ENCODE data around the gene CLSTN2. TPM values are rescaled to one million over a fixed set of nuclear protein-coding genes. Genes with fewer than 3 reads are reported as not detected.

CLSTN2 gene
- total RNA-seq, 1 donor from 2014 or later = not detected

DNA sequence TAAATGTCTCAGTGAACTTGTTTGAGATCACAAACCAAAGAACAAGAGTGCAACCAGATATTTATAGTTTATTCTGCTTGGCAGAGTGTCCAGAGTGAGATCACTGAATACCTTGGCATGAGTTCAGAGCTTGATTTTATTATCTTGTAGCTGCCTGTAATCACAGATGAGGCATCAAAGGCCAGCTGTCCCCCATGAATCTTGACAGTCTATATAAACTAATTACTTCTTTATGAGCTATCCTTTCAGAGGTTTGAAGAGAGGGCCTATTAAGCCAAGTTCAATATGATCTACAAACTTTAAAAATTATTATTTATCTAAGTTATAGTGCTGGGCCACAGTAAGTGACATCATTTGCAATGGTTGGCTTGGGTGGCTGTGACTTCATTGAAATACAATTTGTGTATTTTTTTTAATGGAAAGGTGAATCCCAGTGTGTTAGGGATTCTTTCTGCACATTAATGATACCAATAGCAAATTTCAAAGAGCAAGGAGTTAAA lies 251.5 kb downstream of the CLSTN2 start:
- POLR2A ChIA-PET = no interaction called here
- TF ChIP-seq, protein P1, sequence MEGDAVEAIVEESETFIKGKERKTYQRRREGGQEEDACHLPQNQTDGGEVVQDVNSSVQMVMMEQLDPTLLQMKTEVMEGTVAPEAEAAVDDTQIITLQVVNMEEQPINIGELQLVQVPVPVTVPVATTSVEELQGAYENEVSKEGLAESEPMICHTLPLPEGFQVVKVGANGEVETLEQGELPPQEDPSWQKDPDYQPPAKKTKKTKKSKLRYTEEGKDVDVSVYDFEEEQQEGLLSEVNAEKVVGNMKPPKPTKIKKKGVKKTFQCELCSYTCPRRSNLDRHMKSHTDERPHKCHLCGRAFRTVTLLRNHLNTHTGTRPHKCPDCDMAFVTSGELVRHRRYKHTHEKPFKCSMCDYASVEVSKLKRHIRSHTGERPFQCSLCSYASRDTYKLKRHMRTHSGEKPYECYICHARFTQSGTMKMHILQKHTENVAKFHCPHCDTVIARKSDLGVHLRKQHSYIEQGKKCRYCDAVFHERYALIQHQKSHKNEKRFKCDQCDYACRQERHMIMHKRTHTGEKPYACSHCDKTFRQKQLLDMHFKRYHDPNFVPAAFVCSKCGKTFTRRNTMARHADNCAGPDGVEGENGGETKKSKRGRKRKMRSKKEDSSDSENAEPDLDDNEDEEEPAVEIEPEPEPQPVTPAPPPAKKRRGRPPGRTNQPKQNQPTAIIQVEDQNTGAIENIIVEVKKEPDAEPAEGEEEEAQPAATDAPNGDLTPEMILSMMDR (IDR thresholded peaks at IDR 0.05) = no peak
- Mint-ChIP-seq H3K27me3 (no peaks in the 10 kb centered on the region), H3K4me1 (no peaks in the 10 kb centered on the region), H3K27ac (no peak overlapping the region), H3K36me3 (ENCODE audit: low read depth) (no peaks in the 10 kb centered on the region), H3K4me3 (no peak overlapping the region), H3K9me3 (no peaks in the 10 kb centered on the region)
- no peak for DNase-seq
- intact Hi-C loops (cut with micrococcal nuclease) = no loop called here
- no peak for ATAC-seq (ENCODE audit: low read depth)
- CTCF ChIA-PET = no interaction called here

DNA sequence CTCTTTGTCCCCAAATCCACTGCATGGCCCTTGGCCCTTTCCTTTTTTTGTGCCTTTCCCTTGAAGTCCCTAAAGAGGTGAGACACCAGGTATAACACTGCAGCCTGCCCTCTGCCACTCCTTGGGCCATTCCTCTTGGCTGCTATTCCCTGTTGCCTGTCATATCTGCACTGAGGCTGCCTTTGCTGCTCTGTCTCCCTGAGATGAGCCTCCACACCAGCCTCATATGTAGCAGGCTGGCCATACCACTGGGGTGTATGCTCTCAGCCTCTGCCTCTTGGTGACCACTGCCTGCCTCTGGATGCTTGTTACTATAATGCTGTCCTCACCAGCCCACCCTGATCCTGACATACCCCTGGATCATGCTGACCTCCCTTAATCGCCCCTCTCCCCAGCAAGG lies 252.0 kb downstream of the CLSTN2 start:
- H3K27me3 Mint-ChIP-seq = no peaks in the 10 kb centered on the region
- ATAC-seq (ENCODE audit: low read depth) (no peak), DNase-seq (no peak)
- no peak overlapping the region for H3K27ac Mint-ChIP-seq
- H3K36me3 Mint-ChIP-seq (ENCODE audit: low read depth) = no peaks in the 10 kb centered on the region
- H3K9me3 Mint-ChIP-seq = no peaks in the 10 kb centered on the region
- CTCF ChIA-PET = no interaction called here
- no peaks in the 10 kb centered on the region for H3K4me1 Mint-ChIP-seq
- intact Hi-C loops (cut with micrococcal nuclease) = no loop called here
- TF ChIP-seq, protein P1 (IDR thresholded peaks at IDR 0.05) = no peak
- no peak overlapping the region for H3K4me3 Mint-ChIP-seq
- POLR2A ChIA-PET = no interaction called here

DNA sequence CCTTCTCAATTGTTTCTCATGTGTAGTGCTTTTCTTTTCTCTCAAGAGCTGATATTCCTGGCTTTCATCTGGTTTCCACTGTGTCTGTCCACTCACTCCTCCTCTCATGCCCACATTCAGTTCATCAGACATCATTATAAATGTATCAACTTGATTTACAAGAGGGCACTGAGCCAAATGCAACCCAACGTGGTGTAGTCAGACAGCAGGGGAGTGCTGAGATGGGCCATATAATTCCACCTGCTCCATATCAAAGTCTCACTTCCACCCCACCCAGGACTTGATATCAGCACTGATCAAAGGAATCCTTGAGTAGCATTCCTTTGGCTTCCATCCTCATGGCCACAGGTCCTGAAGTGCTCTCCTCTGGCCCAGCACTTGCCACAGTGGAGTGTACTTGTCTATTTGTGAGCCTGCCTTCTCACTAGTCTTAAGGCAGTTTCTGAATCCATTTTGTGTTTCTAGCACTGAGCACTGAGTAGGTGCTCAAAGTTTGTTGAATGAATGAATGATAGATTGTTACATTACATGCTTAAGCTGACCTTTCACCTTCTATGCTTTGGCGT lies 252.8 kb downstream of the CLSTN2 start:
- ATAC-seq (ENCODE audit: low read depth) (no peak), DNase-seq (no peak)
- H3K4me1 Mint-ChIP-seq = no peaks in the 10 kb centered on the region
- H3K27me3 Mint-ChIP-seq = peaks cover 2% of the 10 kb centered on the region
- peaks cover 5% of the 10 kb centered on the region for H3K9me3 Mint-ChIP-seq
- no peaks in the 10 kb centered on the region for H3K36me3 Mint-ChIP-seq (ENCODE audit: low read depth)
- H3K27ac Mint-ChIP-seq = no peak overlapping the region
- ChIA-PET CTCF (no interaction called here), POLR2A (no interaction called here)
- TF ChIP-seq, protein P1 (IDR thresholded peaks at IDR 0.05) = no peak
- intact Hi-C loops (cut with micrococcal nuclease) = no loop called here
- no peak overlapping the region for H3K4me3 Mint-ChIP-seq

DNA sequence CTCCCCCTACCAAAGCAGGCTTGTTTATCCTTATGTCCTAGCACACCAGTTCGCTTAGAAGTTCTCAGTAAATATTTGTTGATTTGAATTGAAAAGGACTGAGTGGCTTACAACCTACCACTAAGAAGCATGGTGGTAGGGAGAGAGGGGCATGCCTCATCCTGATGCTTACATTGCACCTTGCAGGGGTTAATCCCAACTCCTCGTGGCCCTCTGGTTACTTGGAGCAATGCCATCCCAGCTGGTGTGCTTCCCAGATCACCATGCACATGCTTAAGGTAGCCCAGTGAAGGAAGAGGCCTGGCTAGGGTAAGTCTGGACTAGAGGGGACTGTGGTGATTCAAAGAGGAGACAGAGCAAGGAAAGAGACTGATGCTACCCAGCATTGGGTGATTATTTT lies 253.3 kb downstream of the CLSTN2 start:
- ChIA-PET CTCF (no interaction called here), POLR2A (no interaction called here)
- DNase-seq = no peak
- H3K4me1 Mint-ChIP-seq = no peaks in the 10 kb centered on the region
- TF ChIP-seq, protein P1 (IDR thresholded peaks at IDR 0.05) = no peak
- no peak overlapping the region for H3K27ac Mint-ChIP-seq
- intact Hi-C loops (cut with micrococcal nuclease) = no loop called here
- peaks cover 9% of the 10 kb centered on the region for H3K9me3 Mint-ChIP-seq
- ATAC-seq (ENCODE audit: low read depth) = no peak
- no peak overlapping the region for H3K4me3 Mint-ChIP-seq
- no peaks in the 10 kb centered on the region for H3K36me3 Mint-ChIP-seq (ENCODE audit: low read depth)
- peaks cover 2% of the 10 kb centered on the region for H3K27me3 Mint-ChIP-seq

DNA sequence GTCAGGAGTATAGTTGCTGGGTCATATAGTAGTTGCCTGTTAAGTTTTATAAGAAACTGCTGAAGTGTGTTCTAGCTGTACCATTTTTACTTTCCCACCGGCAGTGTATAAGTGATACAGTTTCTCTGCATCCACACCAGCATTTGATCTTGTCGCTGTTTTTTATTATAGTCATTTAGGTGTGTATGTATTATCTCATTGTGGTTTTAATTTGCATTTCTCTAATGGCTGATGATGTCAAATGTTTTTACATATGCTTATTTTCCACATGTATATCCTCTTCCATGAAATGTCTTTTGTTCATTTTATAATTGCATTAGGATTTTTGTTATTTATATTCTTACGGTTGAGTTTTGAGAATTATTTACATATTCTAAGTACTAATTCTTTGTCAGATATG lies 254.3 kb downstream of the CLSTN2 start:
- peaks cover 2% of the 10 kb centered on the region for H3K27me3 Mint-ChIP-seq
- DNase-seq = no peak
- POLR2A ChIA-PET = no interaction called here
- H3K36me3 Mint-ChIP-seq (ENCODE audit: low read depth) = no peaks in the 10 kb centered on the region
- CTCF ChIA-PET = no interaction called here
- H3K4me1 Mint-ChIP-seq = no peaks in the 10 kb centered on the region
- H3K9me3 Mint-ChIP-seq = peaks cover 17% of the 10 kb centered on the region
- TF ChIP-seq, protein P1 (IDR thresholded peaks at IDR 0.05) = no peak
- intact Hi-C loops (cut with micrococcal nuclease) = no loop called here
- no peak overlapping the region for H3K4me3 Mint-ChIP-seq
- ATAC-seq (ENCODE audit: low read depth) = no peak
- no peak overlapping the region for H3K27ac Mint-ChIP-seq

Data from activated B cell treated with CpG ODN at 0.5 μM for 24 hours (primary cell).